HepG2 (cell line): ENCODE data around the gene RNF13. TPM values are rescaled to one million over a fixed set of nuclear protein-coding genes. Genes with fewer than 3 reads are reported as not detected.

ENCODE experiments used
- ATAC-seq: fragments of 200-7000 bp; cut with Tn5 transposase; 3 replicates; pipeline ENCODE4 v1.9.1; 2020; ENCODE audit warnings: mild to moderate bottlenecking, moderate library complexity
- BruUV-seq: library from RNA; stranded (reverse); fragments of 400-500 nt; replicated peaks from 2 replicates; lab custom pipeline; 2021; lab: Mats Ljungman, UMichigan
- CTCF ChIA-PET: fragments of 300-600 bp; formaldehyde crosslinking; extraction: SDS; loops from one replicate; lab custom pipeline; 2021; ENCODE audit warnings: low total read pairs, inconsistent platforms, low intra/inter-chr PET ratio; lab: Yijun Ruan, JAX
- POLR2A ChIA-PET: fragments of 350-600 bp; sonication (Branson Sonifier 250); formaldehyde crosslinking; loops from one replicate; lab custom pipeline; 2020; ENCODE audit warnings: antibody characterized with exemption, inconsistent platforms; lab: Yijun Ruan, JAX
- DNase-seq: peaks from one replicate; pipeline ENCODE4 v3.0.0-alpha.2; 2015; ENCODE audit warnings: low spot score
- FAIRE-seq: peaks from 3 replicates; lab custom pipeline; 2011; peaks lifted over from hg19 to GRCh38; lab: Jason Lieb, UNC
- H2AFZ ChIP-seq: one replicate; pipeline ENCODE4 v1.6.1; 2011; ENCODE audit warnings: low read length, inconsistent platforms
- H3K27ac ChIP-seq: fragments of 300-600 bp; 3 replicates; pipeline ENCODE4 v1.8.0; 2011; ENCODE audit warnings: mixed run types, mild to moderate bottlenecking, mixed read lengths, low read length, inconsistent platforms; ENCODE audit not compliant: insufficient read depth; ENCODE audit errors: extremely low read length
- H3K27me3 ChIP-seq, 2 experiments: fragments of 200-600 bp in 1 of 2; 2 replicates in 1 of 2; 3 replicates in 1 of 2; pipeline versions ENCODE4 v1.6.0 to v1.8.0; 2011; ENCODE audit warnings: low read length in 2 of 2, mild to moderate bottlenecking in 2 of 2, moderate library complexity in 2 of 2, inconsistent platforms in 1 of 2; ENCODE audit not compliant: insufficient read depth in 2 of 2, control insufficient read depth in 1 of 2
- H3K36me3 ChIP-seq, 2 experiments: fragments of 200-600 bp in 1 of 2; replicated peaks in 1 of 2; 2 replicates in 1 of 2; 3 replicates in 1 of 2; pipeline versions ENCODE4 v1.5.1 to v1.8.0; 2011; ENCODE audit warnings: low read length in 2 of 2, inconsistent platforms in 1 of 2; ENCODE audit not compliant: insufficient read depth in 2 of 2, control insufficient read depth in 1 of 2
- H3K4me1 ChIP-seq: 2 replicates; pipeline ENCODE4 v1.5.1; 2012; ENCODE audit warnings: low read length, inconsistent platforms; ENCODE audit not compliant: insufficient read depth
- H3K4me2 ChIP-seq: 2 replicates; pipeline ENCODE4 v1.6.0; 2011; ENCODE audit warnings: low read depth, low read length, inconsistent platforms
- H3K4me3 ChIP-seq, 3 experiments: fragments of 200-600 bp in 1 of 3; sonication (generic), shearing (Covaris generic) in 1 of 3; replicated peaks in 1 of 3; 2 replicates each; pipeline ENCODE4 v1.5.1; 2011 to 2016; ENCODE audit warnings: low read length in 3 of 3, inconsistent platforms in 2 of 3, low read depth in 2 of 3, mild to moderate bottlenecking in 2 of 3, control low read depth in 1 of 3, mixed read lengths in 1 of 3; ENCODE audit not compliant: insufficient read depth in 1 of 3
- H3K79me2 ChIP-seq: one replicate; pipeline ENCODE4 v1.6.1; 2011; ENCODE audit warnings: low read length, inconsistent platforms; ENCODE audit not compliant: insufficient read depth
- H3K9ac ChIP-seq: 2 replicates; pipeline ENCODE4 v1.6.0; 2011; ENCODE audit warnings: mild to moderate bottlenecking, low read depth, low read length, inconsistent platforms; ENCODE audit not compliant: insufficient read depth
- H3K9me3 ChIP-seq: 2 replicates; pipeline ENCODE4 v1.5.1; 2012; ENCODE audit warnings: mild to moderate bottlenecking, low read length
- H4K20me1 ChIP-seq: 2 replicates; pipeline ENCODE4 v1.6.0; 2011; ENCODE audit warnings: inconsistent platforms, mild to moderate bottlenecking, low read length, moderate library complexity; ENCODE audit not compliant: insufficient read depth
- ARID2 ChIP-seq: sonication (generic); formaldehyde crosslinking; IDR thresholded peaks from 2 replicates; pipeline ENCODE4 v1.8.1; 2022; ENCODE audit warnings: mild to moderate bottlenecking, missing genetic modification reagents, borderline replicate concordance
- JDP2 ChIP-seq: sonication (generic); formaldehyde crosslinking; IDR thresholded peaks from 2 replicates; pipeline ENCODE4 v1.8.1; 2022; ENCODE audit warnings: missing genetic modification reagents, borderline replicate concordance
- MED8 ChIP-seq: sonication (generic); formaldehyde crosslinking; IDR thresholded peaks from 2 replicates; pipeline ENCODE4 v1.8.1; 2023; ENCODE audit warnings: mild to moderate bottlenecking, missing genetic modification reagents; ENCODE audit not compliant: insufficient replicate concordance
- MTF2 ChIP-seq: sonication (generic); formaldehyde crosslinking; IDR thresholded peaks from 2 replicates; pipeline ENCODE4 v1.5.0; 2020; ENCODE audit warnings: missing genetic modification reagents, borderline replicate concordance
- NRL ChIP-seq: sonication (generic); formaldehyde crosslinking; IDR thresholded peaks from 2 replicates; pipeline ENCODE4 v1.5.0; 2020; ENCODE audit warnings: missing genetic modification reagents, mild to moderate bottlenecking, moderate library complexity, borderline replicate concordance
- PHF21A ChIP-seq: sonication (generic); formaldehyde crosslinking; IDR thresholded peaks from 2 replicates; pipeline ENCODE4 v1.5.0; 2020; ENCODE audit warnings: mild to moderate bottlenecking, missing genetic modification reagents
- PRDM15 ChIP-seq: sonication (generic); formaldehyde crosslinking; IDR thresholded peaks from 2 replicates; pipeline ENCODE4 v1.4.0; 2020; ENCODE audit warnings: missing genetic modification reagents
- SAFB2 ChIP-seq: sonication (generic); formaldehyde crosslinking; IDR thresholded peaks from 2 replicates; pipeline ENCODE4 v1.5.1; 2020; ENCODE audit warnings: missing genetic modification reagents, low read depth, mild to moderate bottlenecking, borderline replicate concordance
- SP4 ChIP-seq: sonication (generic); formaldehyde crosslinking; IDR thresholded peaks from 2 replicates; pipeline ENCODE4 v1.8.1; 2023; ENCODE audit warnings: mild to moderate bottlenecking, missing genetic modification reagents
- TCF7L2 ChIP-seq: IDR thresholded peaks from 2 replicates; pipeline ENCODE4 v1.6.1; 2011; ENCODE audit warnings: mild to moderate bottlenecking, low read depth, low read length, moderate library complexity
- TIGD3 ChIP-seq: sonication (generic); formaldehyde crosslinking; IDR thresholded peaks from 2 replicates; pipeline ENCODE4 v1.5.1; 2020; ENCODE audit warnings: mild to moderate bottlenecking, missing genetic modification reagents, borderline replicate concordance
- ZNF207 ChIP-seq: fragments of 450-650 bp; IDR thresholded peaks from 2 replicates; pipeline ENCODE4 v1.6.1; 2016; ENCODE audit warnings: antibody characterized with exemption, borderline replicate concordance
- ZNF33A ChIP-seq: sonication (generic); formaldehyde crosslinking; IDR thresholded peaks from 2 replicates; pipeline ENCODE4 v1.5.1; 2020; ENCODE audit warnings: missing genetic modification reagents, mild to moderate bottlenecking, moderate library complexity, borderline replicate concordance
- ZNF546 ChIP-seq: sonication (generic); formaldehyde crosslinking; conservative IDR thresholded peaks from 2 replicates; pipeline ENCODE4 v1.8.1; 2023; ENCODE audit warnings: mild to moderate bottlenecking, missing genetic modification reagents
- ZNF557 ChIP-seq: sonication (generic); formaldehyde crosslinking; IDR thresholded peaks from 2 replicates; pipeline ENCODE4 v1.4.0; 2020; ENCODE audit warnings: missing genetic modification reagents
- ZNF580 ChIP-seq: IDR thresholded peaks from 2 replicates; pipeline ENCODE4 v1.6.1; 2016; ENCODE audit warnings: low read depth, borderline replicate concordance
- ZNF841 ChIP-seq: sonication (generic); formaldehyde crosslinking; IDR thresholded peaks from 2 replicates; pipeline ENCODE4 v1.8.1; 2023; ENCODE audit warnings: missing genetic modification reagents, borderline replicate concordance
- whole genome bisulfite sequencing: methylation state at CpG from one replicate; pipeline ENCODE4 v1.1.6; 2017; ENCODE audit warnings: low lambda C conversion rate; 5-methylcytosine and 5-hydroxymethylcytosine counted together
- in situ Hi-C: cut with HindIII; loops from 2 replicates; pipeline ENCODE4 v1.10.0; 2017; ENCODE audit warnings: low pct_unique_long_range_greater_than_20kb; ENCODE audit not compliant: extremely low pct_ligation_motif_present
- intact Hi-C: fragments of 100-400 bp; cut with micrococcal nuclease; formaldehyde crosslinking; loops from one replicate; pipeline ENCODE4 v1.10.0; 2022; ENCODE audit not compliant: unreplicated experiment
- polyA plus RNA-seq, 8 experiments: library from polyadenylated mRNA; depleted of rRNA in 3 of 8; stranded (reverse) in 7 of 8; unstranded in 1 of 8; fragments of >200 nt; fragmentation: Illumina TruSeq in 4 of 8; extraction: Trizol in 4 of 8; gene quantifications; 2 replicates each; pipeline versions ENCODE4 v1.2.1 to v1.2.3, GENCODE V29; 2011 to 2016; ENCODE audit warnings: low read depth in 4 of 8, missing spikeins in 1 of 8, mixed read lengths in 1 of 8; ENCODE audit not compliant: insufficient read depth in 1 of 8
- total RNA-seq, 5 experiments: library from RNA; depleted of rRNA; stranded (reverse); fragments of >200 nt; fragmentation: Illumina TruSeq; extraction: Trizol; gene quantifications; 2 replicates each; pipeline ENCODE4 v1.2.3, GENCODE V29; 2016; ENCODE audit warnings: low read depth in 1 of 5
- TF ChIP-seq, protein P1 (sequence below): sonication (generic); formaldehyde crosslinking; IDR thresholded peaks from 2 replicates; pipeline ENCODE4 v1.4.0; 2020; ENCODE audit warnings: missing genetic modification reagents

The RNF13 gene
- total and polyA plus RNA-seq, 2 of the 13 experiments (the other 11 are each of a cell fraction or from before 2014, with no cell fraction given), result 39.8 to 46.0 TPM

GRCh38 chr3:149858911-149859310 lies 45.9 kb downstream of the RNF13 start:
- no peak for DNase-seq
- ChIA-PET CTCF (no interaction called here), POLR2A (no interaction called here)
- no peaks in the 10 kb centered on the region for H3K4me1 ChIP-seq
- in situ Hi-C loops (no loop called here), intact Hi-C loops (no loop called here)
- no peaks in the 10 kb centered on the region for H3K27me3 ChIP-seq
- no peak overlapping the region for H2AFZ ChIP-seq
- H3K4me3 ChIP-seq, result no peak overlapping the region
- TF ChIP-seq SAFB2 (CRISPR knock-in tag), result no peak
- TF ChIP-seq ARID2 (CRISPR knock-in tag), result no peak
- TF ChIP-seq ZNF580 (CRISPR knock-in tag), result no peak
- no peak for TF ChIP-seq PRDM15 (CRISPR knock-in tag)
- TF ChIP-seq ZNF33A (CRISPR knock-in tag), result no peak
- TF ChIP-seq ZNF207, result no peak
- no peak for TF ChIP-seq JDP2 (CRISPR knock-in tag)
- no peak for TF ChIP-seq ZNF546
- no peak for TF ChIP-seq MED8
- TF ChIP-seq PHF21A, result no peak
- TF ChIP-seq TIGD3, result no peak
- no peak for TF ChIP-seq TCF7L2
- TF ChIP-seq SP4 (CRISPR knock-in tag), result no peak
- no peak for TF ChIP-seq MTF2 (CRISPR knock-in tag)
- no peak for TF ChIP-seq NRL (CRISPR knock-in tag)
- TF ChIP-seq ZNF841 (CRISPR knock-in tag), result no peak
- TF ChIP-seq ZNF557 (CRISPR knock-in tag), result no peak
- TF ChIP-seq, protein P1, sequence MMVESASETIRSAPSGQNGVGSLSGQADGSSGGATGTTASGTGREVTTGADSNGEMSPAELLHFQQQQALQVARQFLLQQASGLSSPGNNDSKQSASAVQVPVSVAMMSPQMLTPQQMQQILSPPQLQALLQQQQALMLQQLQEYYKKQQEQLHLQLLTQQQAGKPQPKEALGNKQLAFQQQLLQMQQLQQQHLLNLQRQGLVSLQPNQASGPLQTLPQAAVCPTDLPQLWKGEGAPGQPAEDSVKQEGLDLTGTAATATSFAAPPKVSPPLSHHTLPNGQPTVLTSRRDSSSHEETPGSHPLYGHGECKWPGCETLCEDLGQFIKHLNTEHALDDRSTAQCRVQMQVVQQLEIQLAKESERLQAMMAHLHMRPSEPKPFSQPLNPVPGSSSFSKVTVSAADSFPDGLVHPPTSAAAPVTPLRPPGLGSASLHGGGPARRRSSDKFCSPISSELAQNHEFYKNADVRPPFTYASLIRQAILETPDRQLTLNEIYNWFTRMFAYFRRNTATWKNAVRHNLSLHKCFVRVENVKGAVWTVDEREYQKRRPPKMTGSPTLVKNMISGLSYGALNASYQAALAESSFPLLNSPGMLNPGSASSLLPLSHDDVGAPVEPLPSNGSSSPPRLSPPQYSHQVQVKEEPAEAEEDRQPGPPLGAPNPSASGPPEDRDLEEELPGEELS (CRISPR knock-in tag), result no peak
- no peak for FAIRE-seq
- peaks cover 0 to 4% of the 10 kb centered on the region in 2 experiments; a peak in 2 of 5 replicates for H3K36me3 ChIP-seq
- H3K9ac ChIP-seq, result no peak overlapping the region
- no peak overlapping the region for H3K27ac ChIP-seq
- H3K79me2 ChIP-seq, result no peaks in the 10 kb centered on the region
- no peak overlapping the region for H3K4me2 ChIP-seq
- no TSS peak for BruUV-seq
- no peak for ATAC-seq
- WGBS, result 44% methylated on average over 2 of the region's 2 CpGs
- H3K9me3 ChIP-seq, result no peaks in the 10 kb centered on the region
- H4K20me1 ChIP-seq, result no peaks in the 10 kb centered on the region
